ENCODE results near the gene OSBPL1A. TPM values are rescaled to one million over a fixed set of nuclear protein-coding genes. Genes with fewer than 3 reads are reported as not detected.

The OSBPL1A gene
- total and polyA plus RNA-seq, 2 of the 8 experiments (the other 6 are each of a cell fraction or from before 2014, with no cell fraction given), result 53.2 to 74.9 TPM

DNA sequence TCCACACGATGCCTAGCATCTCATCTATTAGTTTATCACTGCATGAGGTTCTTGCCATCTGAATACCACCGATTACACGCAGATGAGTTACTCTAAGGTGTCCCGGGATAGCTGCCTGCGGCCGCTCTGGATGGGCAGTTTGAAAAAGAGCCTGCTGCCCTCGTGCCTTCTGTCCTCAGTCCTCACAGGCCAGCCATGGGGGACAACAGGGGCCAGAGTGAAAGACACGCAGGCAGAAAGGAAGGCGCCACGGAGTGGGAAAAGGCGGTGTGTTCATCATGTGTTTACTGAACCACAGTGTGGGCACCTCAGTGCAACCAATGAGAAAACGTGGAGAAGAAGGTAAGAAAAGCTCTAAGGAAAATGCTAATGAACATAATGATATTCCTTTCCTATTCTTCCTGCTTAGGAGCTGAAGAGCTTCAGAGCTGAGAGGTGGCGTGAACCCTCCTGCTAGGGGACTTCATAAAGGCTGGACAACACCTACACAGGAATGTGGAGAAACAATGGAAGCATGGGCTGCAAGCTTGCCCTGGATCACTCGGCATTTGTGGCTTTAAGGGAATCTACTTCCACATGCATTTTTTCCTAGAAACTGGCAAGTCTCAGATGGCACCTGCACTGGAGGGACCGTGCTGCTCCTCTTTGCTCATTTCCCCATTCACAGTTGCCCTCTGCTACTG is 207.8 kb downstream of the OSBPL1A start:
- Histone ChIP-seq H4K5ac (ENCODE audit: insufficient read length, low read depth, low read length) (no peak overlapping the region), H3K27me3 (replicated peaks in 1 of 4; ENCODE audit: control insufficient read depth in 3 of 4, extremely low read depth in 1 of 4, insufficient read depth in 3 of 4, low read length in 3 of 4) (no peaks in the 10 kb centered on the region), H3K4me1 (replicated peaks in 1 of 4; ENCODE audit: control insufficient read depth in 3 of 4, insufficient read depth in 4 of 4, low read length in 3 of 4) (0 out of 7 replicates have a peak, but pooled peaks cover 0 to 2% (median under 1%) of the 10 kb centered on the region in 4 experiments), H3K23me2 (ENCODE audit: low read depth, low read length) (no peaks in the 10 kb centered on the region), H2AK5ac (ENCODE audit: low read depth, low read length) (no peak overlapping the region), H3K27ac (ENCODE audit: low read depth, low read length) (0 out of 2 replicates have a peak overlapping the region, but pooled peaks have one; percentile 24), H3K14ac (ENCODE audit: insufficient read length) (no peak overlapping the region), H2BK20ac (ENCODE audit: low read length) (no peak overlapping the region), H4K20me1 (replicated peaks in 1 of 2; ENCODE audit: control insufficient read depth in 1 of 2, insufficient read depth in 2 of 2, low read length in 2 of 2) (no peaks in the 10 kb centered on the region), H3K4me2 (ENCODE audit: insufficient read depth in 1 of 2, low read depth in 2 of 2, low read length in 2 of 2) (no peak overlapping the region), H3K79me1 (ENCODE audit: low read depth, low read length) (0 out of 2 replicates have a peak, but pooled peaks cover 2% of the 10 kb centered on the region), H2BK120ac (replicated peaks; ENCODE audit: low read depth, low read length) (no peak overlapping the region), H2BK12ac (ENCODE audit: low read depth, low read length) (no peak overlapping the region), H3K4ac (replicated peaks; ENCODE audit: insufficient read length, low read depth, low read length) (no peak overlapping the region), H2BK5ac (ENCODE audit: low read depth, low read length) (0 out of 2 replicates have a peak overlapping the region, but pooled peaks have one; percentile 11), H2BK15ac (ENCODE audit: low read length) (no peak overlapping the region), H4K91ac (replicated peaks; ENCODE audit: insufficient read length, low read length) (no peak overlapping the region), H3K23ac (ENCODE audit: insufficient read length) (no peak overlapping the region), H2AFZ (ENCODE audit: low read length) (no peak overlapping the region), H3K56ac (replicated peaks; ENCODE audit: insufficient read length, low read depth, low read length) (no peak overlapping the region), H3K18ac (ENCODE audit: extremely low read depth, low read length) (no peak overlapping the region), H3K4me3 (ENCODE audit: extremely low read depth in 1 of 4, insufficient read depth in 2 of 4, low read depth in 3 of 4, low read length in 4 of 4) (no peak overlapping the region), H3K79me2 (ENCODE audit: control insufficient read depth in 1 of 2, insufficient read depth in 2 of 2, low read length in 2 of 2) (no peaks in the 10 kb centered on the region), H4K8ac (ENCODE audit: extremely low read depth, insufficient read depth, low read length) (peak overlapping the region; percentile 62), H3K36me3 (ENCODE audit: control insufficient read depth in 2 of 4, insufficient read depth in 4 of 4, low read length in 3 of 4) (peaks cover 0 to 3% (median 0%) of the 10 kb centered on the region in 4 experiments; a peak in 2 of 8 replicates), H3K9me3 (ENCODE audit: insufficient read depth in 2 of 2, low read depth in 1 of 2, low read length in 1 of 2) (no peaks in the 10 kb centered on the region), H3K9ac (replicated peaks in 1 of 4; ENCODE audit: extremely low read depth in 1 of 4, low read depth in 3 of 4, low read length in 3 of 4) (no peak overlapping the region)
- ChIA-PET CTCF (ENCODE audit: partially characterized antibody) (interaction anchor here (1.6 to 4.1 kb wide), 2 partner anchors 13 to 30 kb away, joined by 6 to 29 read pairs; no protein-coding TSS in a partner anchor), POLR2A (ENCODE audit: partially characterized antibody) (interaction anchor here (3.0 kb wide), 1 partner anchor 51 kb away, joined by 10 read pairs; the partner anchor contains the start of gene CABYR)
- FAIRE-seq (no peak), DNase-seq (ENCODE audit: low read depth in 1 of 2, low spot score in 2 of 2) (no peak)
- no peak for TF ChIP-seq KDM5A (IDR thresholded peaks at IDR 0.05; ENCODE audit: low read length)
- TF ChIP-seq, protein P1, sequence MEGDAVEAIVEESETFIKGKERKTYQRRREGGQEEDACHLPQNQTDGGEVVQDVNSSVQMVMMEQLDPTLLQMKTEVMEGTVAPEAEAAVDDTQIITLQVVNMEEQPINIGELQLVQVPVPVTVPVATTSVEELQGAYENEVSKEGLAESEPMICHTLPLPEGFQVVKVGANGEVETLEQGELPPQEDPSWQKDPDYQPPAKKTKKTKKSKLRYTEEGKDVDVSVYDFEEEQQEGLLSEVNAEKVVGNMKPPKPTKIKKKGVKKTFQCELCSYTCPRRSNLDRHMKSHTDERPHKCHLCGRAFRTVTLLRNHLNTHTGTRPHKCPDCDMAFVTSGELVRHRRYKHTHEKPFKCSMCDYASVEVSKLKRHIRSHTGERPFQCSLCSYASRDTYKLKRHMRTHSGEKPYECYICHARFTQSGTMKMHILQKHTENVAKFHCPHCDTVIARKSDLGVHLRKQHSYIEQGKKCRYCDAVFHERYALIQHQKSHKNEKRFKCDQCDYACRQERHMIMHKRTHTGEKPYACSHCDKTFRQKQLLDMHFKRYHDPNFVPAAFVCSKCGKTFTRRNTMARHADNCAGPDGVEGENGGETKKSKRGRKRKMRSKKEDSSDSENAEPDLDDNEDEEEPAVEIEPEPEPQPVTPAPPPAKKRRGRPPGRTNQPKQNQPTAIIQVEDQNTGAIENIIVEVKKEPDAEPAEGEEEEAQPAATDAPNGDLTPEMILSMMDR (IDR thresholded peaks at IDR 0.05; ENCODE audit: control extremely low read depth in 1 of 3, insufficient read depth in 1 of 3, low read depth in 1 of 3, low read length in 3 of 3), result no peak
- TF ChIP-seq TEAD4 (IDR thresholded peaks at IDR 0.05; ENCODE audit: low read depth, low read length), result no peak
- WGBS, 2 experiments (ENCODE audit: extremely low coverage in 1 of 2, insufficient coverage in 1 of 2, insufficient read length in 1 of 2, insufficient replicate concordance in 2 of 2, low coverage in 1 of 2, low lambda C conversion rate in 2 of 2, missing lambda C conversion rate in 1 of 2), result 89% methylated on average over 15 of the region's 15 CpGs; no CpG with 5 or more reads in 1 of the 2 experiments
